Measurements from ENCODE around the gene TERT.

Gene TERT

GRCh38 chr5:1213508-1214162, 81.2 kb downstream of the TERT start:
- TF ChIP-seq CTCF (IDR thresholded peaks at IDR 0.05; ENCODE audit: low read depth, low read length): no peak
- H3K4me3 ChIP-seq (ENCODE audit: low read depth, low read length): no peak overlapping the region

- H3K4me3 ChIP-seq (ENCODE audit: low read depth, low read length): no peak overlapping the region
- TF ChIP-seq CTCF (IDR thresholded peaks at IDR 0.05; ENCODE audit: low read depth, low read length): no peak
Measured at GRCh38 chr5:1212881-1213280, 82.0 kb downstream of the TERT start.

GRCh38 chr5:1212271-1212670, 82.6 kb downstream of the TERT start:
- no peak overlapping the region for H3K4me3 ChIP-seq (ENCODE audit: low read depth, low read length)
- no peak for TF ChIP-seq CTCF (IDR thresholded peaks at IDR 0.05; ENCODE audit: low read depth, low read length)

GRCh38 chr5:1211701-1212100, 83.2 kb downstream of the TERT start:
- TF ChIP-seq CTCF (IDR thresholded peaks at IDR 0.05; ENCODE audit: low read depth, low read length): no peak

GRCh38 chr5:1210832-1211251, 84.0 kb downstream of the TERT start:
- no peak overlapping the region for H3K4me3 ChIP-seq (ENCODE audit: low read depth, low read length)
- no peak for TF ChIP-seq CTCF (IDR thresholded peaks at IDR 0.05; ENCODE audit: low read depth, low read length)

More at GRCh38 chr5:1211701-1212100, 83.2 kb downstream of the TERT start:
- no peak overlapping the region for H3K4me3 ChIP-seq (ENCODE audit: low read depth, low read length)

- TF ChIP-seq CTCF (IDR thresholded peaks at IDR 0.05; ENCODE audit: low read depth, low read length): no peak
- no peak overlapping the region for H3K4me3 ChIP-seq (ENCODE audit: low read depth, low read length)
Measured at GRCh38 chr5:1209896-1210776, 84.7 kb downstream of the TERT start.

- no peak overlapping the region for H3K4me3 ChIP-seq (ENCODE audit: low read depth, low read length)
- no peak for TF ChIP-seq CTCF (IDR thresholded peaks at IDR 0.05; ENCODE audit: low read depth, low read length)
Measured at GRCh38 chr5:1209489-1209852, 85.4 kb downstream of the TERT start.
